Skeletal muscle cell (primary cell): ENCODE measurements around the gene COBL.

Source experiments
- DNase-seq: peaks from one replicate; pipeline ENCODE4 v3.0.0-alpha.2; 2010; ENCODE audit warnings: low read depth
- H3K4me3 ChIP-seq: 2 replicates; pipeline ENCODE4 v1.5.1; 2011; ENCODE audit warnings: low read depth, mild to moderate bottlenecking, control low read depth, low read length, moderate library complexity

COBL gene

DNA sequence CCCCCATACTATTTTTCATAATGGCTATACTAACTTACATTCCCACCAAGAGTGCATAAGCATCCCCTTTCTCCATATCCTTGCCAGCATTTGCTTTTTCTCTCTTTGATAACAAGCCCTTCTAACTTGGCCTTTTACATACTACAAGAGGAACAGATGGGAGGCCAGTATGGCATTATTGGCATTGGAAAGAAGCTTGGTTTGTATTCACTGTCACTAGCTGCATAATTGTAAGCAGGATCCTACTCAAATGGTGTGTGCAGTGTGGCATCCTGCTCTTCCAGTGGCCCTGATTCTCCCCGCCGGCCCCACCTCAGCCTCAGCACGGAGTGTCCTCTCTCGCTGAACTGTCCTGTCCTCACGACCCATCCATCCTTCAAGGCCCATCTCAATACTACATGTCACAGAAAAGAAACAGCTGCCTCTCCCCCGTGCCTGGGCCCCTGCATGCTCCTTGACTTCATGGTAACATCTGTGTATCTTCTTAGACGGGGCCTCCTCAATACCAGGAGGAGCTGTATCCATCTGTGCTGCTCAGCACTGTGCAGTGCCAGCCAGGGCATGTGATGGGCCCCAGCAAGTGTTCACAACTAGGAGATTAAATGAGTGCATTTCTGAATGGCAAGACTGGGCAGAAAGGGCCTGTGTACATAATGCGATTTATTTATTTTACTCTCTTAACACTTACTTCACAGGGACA lies 205.2 kb downstream of the COBL start:
- DNase-seq, result no peak
- H3K4me3 ChIP-seq, result no peak overlapping the region

DNA sequence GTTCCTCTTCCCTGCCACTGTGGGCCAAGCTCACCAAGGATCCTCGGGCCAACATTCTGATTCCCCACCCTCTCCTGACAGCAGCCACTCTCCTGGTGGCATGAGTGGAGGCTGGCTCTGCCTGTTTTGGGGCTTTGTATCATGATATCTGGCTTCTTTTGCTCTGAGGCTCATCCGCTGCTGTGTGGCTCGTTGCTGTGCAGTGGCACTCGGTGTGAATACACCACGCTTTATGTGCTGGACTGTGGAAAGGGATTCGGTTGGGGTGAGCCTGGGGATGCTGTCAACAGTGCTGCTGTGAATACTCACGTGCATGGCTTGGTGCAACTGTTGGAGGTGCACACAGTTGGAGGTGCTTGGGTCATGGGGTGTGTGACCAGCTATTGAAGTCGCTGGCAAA lies 208.5 kb downstream of the COBL start:
- DNase-seq, result no peak

DNA sequence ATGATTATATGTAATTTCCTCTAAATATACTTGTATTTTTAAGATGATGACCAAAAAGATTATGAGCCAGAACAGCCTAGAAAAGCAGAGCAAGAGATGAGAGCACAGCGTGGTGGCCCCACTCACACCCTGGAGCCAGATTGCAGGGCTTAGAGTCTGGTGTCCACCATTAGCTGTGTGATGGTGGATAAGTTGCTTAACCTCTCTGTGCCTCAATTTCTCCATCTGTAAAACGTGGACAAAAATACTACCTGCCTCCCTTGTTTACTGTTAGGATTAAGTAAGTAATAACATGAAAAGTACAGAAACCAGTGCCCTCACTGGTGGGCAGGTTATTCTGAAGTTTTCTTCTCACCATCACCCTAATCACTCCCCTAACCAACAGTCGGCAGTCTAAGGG lies 212.3 kb downstream of the COBL start:
- no peak overlapping the region for H3K4me3 ChIP-seq
- DNase-seq, result no peak

More for the DNA sequence above, 208.5 kb downstream of the COBL start:
- no peak overlapping the region for H3K4me3 ChIP-seq

DNA sequence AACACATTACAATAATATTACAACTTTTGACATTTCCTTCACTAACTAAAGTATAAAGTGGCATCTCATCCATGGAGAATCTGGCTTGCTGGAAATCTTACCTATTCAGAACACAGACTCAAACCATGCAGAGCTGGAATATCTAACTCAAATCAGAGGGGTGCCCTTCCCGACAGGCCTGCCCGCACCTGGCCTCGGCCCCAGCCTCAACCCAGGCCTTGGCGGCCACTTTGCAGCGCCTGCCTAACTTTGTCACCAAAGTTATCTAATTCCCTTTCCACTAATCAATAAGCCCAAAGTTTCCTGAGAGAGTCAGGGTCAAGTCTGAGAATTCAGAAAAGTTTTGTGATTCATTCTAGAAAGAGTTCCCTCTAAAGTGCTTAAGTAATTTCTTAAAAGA lies 212.9 kb downstream of the COBL start:
- no peak overlapping the region for H3K4me3 ChIP-seq
- DNase-seq, result no peak

DNA sequence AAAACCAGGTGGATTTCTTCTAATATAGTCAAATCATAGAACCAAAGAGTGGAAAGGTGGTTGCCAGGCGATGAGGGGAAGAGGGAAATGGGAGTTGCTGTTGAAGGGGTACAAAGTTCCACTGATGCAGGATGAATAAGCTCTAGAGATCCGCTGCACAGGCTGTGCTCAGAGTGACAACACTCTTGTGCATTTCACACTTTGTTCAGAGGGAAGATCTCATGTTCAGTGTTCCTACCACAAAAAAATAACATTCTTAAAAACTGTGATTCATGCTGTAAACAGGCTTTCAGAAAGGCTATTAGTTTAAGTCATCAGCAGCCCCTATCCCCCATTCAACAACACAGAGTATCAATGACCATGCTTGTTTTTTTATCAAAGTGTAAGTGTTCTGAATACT lies 213.8 kb downstream of the COBL start:
- no peak overlapping the region for H3K4me3 ChIP-seq
- peak; percentile 17 for DNase-seq

DNA sequence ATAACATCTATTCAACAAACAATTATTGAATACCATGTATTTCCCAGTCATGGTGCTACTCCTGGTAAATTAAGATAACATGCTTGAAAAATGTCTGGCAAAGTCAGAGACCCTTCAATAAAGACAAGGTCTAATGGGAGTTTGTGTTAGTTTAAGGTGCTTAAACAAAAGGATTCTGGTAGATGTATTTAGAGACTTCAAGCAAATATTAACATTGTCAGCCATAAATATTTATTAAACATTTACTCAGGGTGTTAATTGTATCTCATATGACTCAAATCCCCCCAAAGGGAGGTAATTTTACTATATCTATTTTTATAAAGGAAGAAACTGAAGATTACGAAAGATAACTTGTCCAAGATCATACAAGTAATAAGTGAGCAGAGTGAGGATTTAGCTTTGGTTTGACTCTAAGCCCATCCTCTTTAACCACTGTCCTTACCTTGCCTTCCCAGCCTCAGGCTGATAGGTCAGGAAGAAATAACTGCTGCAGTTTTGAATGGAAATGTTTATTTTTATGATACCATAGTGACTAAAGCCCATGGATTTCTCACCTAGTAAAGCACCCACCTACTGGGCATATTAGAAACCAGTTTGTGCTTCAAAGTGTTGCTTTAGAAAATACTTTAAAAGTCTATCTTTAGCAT lies 215.4 kb downstream of the COBL start:
- H3K4me3 ChIP-seq, result no peak overlapping the region
- no peak for DNase-seq

DNA sequence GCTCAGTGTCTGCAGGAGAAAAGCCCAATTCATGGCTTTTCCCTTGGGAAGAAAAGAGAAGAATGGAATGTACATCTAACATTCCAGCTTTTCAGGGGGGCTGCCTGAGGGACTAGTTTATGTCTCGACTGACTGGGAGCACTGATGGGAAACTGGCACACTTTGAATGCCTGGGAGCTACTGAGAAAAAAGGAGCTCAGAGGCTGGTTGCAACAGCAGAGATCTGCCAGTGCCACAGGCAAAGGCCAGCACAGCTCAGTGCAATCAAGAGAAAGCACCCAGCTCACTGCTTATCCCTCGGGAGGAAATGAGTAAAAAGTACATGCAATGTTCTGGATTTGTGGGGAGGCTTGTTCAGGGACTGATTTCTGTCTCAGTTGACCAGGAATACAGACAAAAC lies 226.2 kb downstream of the COBL start:
- H3K4me3 ChIP-seq, result no peak overlapping the region
- DNase-seq, result peak; percentile 19

DNA sequence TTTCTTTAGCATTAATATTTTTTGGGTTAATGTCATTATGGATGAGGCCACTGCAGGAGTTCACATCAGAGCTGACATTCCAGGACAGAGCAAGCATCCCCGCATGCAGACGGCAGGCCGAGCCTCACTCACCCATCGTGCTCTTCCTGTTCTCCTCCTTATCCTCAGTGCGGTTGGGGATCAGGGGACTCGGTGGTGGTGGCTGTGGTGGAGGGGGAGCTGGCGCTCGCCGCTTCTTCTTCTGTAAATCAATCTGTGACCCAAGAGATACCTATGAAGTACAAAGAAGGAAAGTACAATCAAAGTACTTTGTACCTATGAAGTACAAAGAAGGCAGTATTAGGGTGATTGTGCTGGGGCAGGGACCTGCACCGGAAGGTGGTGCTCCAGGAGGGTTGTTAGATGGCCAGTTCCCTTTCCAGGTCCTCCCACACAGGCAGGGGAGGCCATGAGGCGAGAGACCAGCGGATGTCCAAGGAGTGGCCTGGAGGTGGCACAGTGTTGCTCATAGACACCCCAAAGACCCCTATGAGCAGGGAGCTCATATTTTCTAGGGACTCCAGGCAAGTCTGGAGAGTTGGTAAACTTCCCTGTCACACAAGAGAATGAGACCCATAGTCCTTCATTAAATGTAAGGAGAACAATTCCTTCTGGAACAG lies 231.4 kb downstream of the COBL start:
- H3K4me3 ChIP-seq, result no peak overlapping the region

DNA sequence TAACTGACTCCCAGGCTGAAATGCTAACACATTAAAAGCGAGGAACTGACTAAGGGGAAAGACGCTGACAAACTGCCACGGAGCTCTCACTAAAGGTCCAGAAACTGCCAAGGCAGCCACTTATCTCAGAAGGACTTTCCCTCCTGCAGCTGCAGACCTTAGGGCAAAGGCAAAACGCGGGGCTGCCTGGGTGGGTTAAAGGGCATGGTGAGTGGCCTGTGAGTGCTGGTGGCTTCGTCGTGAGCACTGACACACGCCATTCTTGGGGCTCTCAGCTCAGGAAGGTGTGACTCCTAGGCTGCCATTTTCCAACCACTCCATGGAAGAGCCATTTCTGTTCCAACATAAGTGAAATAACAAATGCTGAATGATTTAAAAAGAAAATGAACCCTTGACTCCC lies 232.5 kb downstream of the COBL start:
- no peak for DNase-seq
- H3K4me3 ChIP-seq, result no peak overlapping the region

More for the DNA sequence above, 231.4 kb downstream of the COBL start:
- no peak for DNase-seq

DNA sequence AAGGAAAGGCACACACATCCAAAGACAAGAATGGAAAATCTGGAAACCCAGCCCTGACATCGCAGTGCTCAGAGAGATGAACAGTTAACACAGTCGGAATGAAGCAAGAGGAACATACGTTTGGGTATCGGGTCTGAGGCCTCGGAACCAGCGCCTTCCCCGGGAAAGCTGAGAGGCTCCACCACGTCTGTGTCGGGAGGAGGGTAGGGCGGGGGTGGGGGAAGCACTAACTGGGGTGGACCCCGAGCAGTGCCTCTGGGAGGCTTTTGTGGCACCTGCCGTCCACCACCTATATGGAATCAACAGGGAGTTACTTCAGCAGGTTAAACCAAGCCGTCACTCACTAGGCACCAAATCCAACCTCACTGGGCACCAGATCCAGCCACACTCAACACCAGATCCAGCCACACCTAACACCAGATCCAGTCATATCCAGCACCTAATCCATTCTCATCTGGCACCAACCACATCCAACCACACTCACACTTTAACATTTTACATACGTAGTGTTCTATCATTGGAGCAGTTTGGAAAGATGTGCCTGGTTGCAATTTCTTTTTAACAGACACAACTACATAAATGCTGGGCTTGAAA lies 233.6 kb downstream of the COBL start:
- no peak overlapping the region for H3K4me3 ChIP-seq
- no peak for DNase-seq

DNA sequence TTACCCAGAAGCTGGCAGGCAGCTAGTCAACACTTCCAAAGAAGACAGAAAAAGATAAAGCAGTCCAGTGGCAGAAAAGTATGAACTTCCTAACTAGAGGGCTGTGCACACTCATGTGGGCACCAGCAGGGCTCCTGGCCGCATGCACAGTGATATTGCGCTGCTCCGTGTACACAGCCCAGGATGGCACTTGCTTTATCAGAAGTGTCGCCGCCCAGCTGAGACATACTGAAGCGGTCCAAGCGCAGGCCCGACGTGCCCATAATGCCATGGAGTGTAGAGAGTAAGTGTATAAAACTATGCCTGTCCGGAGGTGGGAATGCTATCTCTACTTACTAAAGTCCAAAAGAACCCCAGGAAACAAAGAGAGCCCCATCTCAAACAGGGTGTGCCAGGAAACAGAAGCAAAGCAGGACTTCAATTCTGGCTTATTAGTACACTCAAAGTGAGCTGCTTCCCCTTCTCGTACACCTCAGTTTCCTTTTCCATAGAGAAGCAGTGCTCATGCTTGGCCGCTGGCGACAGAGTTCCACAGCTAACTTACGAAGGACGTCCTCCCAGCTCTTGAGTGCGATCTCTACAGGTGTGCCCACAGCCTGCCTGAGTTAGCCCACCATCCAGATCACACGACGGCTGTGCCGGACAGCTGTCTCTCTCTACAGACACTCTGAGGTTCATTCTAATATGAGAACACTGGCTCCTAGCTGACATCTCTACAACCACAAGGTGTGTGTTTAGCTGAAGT lies 234.3 kb downstream of the COBL start:
- no peak for DNase-seq
- no peak overlapping the region for H3K4me3 ChIP-seq

DNA sequence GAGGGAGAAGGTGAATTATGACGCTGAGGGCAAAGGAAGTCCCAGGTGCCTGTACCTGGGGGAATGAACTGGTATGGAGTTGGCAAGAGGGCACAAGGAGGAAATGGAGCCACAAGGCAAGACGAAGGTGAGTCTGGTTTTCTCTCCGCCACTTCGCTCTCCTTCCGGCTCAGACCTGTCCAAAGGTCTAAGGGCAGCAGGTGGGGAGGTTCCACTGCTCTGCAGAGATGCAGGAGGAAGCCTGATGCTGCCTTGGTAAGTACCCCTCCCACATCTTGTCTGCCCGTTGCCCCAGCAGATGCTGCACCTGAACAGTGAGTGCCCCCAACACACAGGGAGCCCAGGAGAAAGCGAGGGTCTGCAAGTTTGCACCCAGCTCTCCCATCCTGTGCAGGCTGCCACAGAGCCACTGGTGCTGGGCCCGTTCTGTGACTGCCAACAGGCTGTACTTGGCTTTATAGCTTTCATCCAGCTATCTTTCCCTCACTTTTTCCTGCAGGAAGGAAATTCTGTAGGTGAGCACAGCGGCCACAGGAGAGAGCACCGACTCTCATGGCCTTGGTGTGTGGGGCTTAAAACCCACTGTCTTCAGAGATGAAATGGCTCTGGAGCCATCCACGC lies 235.2 kb downstream of the COBL start:
- no peak overlapping the region for H3K4me3 ChIP-seq

DNA sequence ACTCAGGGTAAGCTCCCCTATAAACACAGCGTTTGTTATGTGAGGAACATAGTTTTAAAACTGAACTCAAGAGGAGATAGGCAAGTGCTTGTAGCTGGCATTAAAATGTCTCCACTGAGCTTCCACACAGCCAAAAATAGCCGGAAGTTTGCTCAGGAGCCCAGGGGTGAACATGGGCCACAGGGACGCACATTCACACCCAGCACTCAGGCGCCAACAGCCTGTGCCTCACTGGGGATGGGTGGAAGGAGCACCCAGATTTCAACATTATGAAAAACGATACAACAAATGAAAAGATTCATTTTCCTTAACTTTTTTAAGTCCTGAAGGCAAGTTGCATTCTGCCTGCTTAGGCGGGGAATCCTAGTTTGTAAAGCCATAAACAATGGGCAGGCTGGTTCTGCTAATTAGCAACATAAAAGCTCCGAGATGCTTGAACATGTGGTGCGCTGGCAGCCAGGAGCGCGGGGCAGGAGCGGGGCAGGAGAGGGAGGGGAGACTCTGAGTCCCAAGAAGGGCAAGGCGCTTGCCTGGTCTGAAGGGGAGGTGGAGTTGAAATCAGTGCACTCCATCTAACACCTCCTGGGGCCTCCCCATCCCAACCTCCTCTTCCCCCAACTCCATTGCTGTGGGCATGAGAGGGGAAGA lies 235.9 kb downstream of the COBL start:
- no peak for DNase-seq
- H3K4me3 ChIP-seq, result no peak overlapping the region

More for the DNA sequence above, 235.2 kb downstream of the COBL start:
- no peak for DNase-seq

DNA sequence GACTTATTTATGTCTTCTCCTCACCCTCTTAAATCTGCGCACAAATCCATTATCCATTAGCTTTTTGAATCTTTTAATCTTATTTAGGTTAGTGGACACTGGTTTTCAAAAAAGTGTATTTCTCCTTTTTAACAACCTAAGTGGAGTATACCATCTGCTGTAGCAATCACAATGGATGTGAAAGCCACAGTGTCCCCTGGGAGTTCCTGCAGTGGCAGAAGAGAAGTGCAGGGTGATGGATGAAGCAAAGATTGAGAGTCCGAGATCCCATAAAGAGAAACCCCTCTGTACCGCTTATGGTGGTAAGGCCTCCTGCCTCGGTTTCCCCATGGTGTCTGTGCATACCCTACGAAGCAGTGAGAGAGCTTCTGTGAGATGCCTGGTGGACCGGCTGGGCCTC lies 236.4 kb downstream of the COBL start:
- no peak for DNase-seq
- no peak overlapping the region for H3K4me3 ChIP-seq

DNA sequence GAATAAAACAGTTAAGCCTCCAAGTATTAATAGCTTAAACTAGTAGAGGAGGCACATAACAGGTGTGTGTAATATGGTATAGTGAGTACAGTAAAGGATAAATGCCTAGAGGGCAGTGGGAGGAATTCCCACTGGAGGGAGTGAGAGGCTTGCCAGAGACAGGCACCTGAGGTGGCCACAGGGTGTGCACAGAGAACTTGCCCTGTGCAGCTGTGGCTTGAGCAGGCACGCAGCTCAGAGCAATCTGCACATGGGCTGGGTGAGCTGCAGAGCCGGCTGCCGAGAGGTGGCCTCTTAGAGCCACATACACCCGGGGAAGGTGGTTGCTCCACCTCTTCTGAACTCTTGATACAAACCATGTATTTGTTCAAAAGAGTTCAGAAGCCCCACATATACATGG lies 237.1 kb downstream of the COBL start:
- no peak for DNase-seq
- H3K4me3 ChIP-seq, result no peak overlapping the region

DNA sequence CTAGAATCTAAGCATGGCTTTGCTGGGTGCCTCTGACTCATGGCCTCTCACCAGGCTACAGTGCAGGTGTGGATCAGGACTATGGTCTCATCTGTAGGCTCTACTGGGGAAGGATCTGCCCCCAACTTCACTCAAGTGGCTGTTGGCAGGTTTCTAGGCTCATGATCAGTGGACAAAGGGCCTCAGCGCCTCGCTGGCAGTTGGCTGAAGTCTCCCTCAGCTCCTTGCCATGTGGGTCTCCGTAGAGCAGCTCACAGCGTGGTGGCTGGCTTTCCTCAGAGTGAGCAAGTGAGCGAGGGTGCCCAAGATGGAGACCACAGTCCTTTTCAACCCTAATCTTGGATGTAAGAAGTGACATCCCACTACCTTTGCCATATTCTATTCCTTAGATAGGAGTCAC lies 238.0 kb downstream of the COBL start:
- no peak overlapping the region for H3K4me3 ChIP-seq
- no peak for DNase-seq

DNA sequence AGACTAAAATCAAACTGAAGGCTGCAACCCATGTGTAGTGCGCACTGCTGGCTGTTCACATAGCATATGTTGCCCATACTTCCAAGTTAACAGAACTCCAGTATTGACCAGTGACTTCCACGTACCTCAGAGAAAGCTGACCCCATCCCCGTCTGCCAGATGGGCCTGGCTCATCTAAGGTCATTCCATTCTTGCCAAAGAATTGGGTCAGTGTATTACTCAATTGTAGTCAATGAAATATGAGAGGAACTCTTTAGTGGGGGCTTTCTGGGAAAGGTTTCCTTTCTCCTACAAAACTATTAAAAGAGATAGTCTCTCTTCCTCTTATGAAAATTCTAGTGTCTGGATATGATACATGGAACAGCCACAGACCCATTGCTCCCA lies 238.6 kb downstream of the COBL start:
- no peak for DNase-seq
- no peak overlapping the region for H3K4me3 ChIP-seq

DNA sequence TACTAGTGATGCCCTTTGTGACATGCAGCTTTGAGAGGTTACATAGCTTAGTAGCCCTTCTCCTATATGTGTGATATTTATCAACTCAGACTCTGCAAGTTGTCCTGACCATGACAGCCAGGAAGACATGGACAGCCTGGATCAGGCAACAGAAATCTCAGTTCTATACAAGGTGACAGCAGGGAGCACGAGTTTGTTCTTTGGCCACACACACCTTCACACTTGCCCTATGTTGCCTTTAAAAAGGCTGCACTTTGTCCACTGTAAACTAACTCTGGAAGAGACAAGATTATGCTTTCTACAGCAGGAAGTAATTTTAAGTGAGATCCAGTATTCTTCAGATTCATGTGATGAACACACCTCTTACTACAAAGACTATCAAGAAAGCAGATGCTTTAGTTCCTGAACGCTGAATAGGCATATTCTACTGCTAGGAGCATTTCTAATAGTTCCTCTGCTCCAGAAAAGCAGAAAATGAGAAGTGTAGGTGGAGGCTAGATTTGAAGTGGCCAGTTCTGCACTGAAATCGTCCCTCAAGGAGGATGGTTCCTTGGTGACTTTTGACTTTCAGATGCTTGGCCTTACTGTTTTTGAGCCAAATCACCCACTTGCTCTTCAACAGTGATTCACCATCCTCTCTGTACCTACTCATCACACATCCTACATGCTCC lies 239.2 kb downstream of the COBL start:
- H3K4me3 ChIP-seq, result no peak overlapping the region
- no peak for DNase-seq
